ENCODE measurements around the gene BPIFB1.

GRCh38 chr20:33304046-33304445, 21.0 kb downstream of the BPIFB1 start:
- TF ChIP-seq CTCF (IDR thresholded peaks at IDR 0.05; ENCODE audit: extremely low read depth in 1 of 2, insufficient read depth in 1 of 2, low read depth in 1 of 2, low read length in 2 of 2) (no peak), POLR2A (IDR thresholded peaks at IDR 0.05; ENCODE audit: low read depth, low read length) (no peak), JUN (IDR thresholded peaks at IDR 0.05; ENCODE audit: borderline replicate concordance, insufficient read depth, insufficient read length, low read depth) (no peak), EZH2 (IDR thresholded peaks at IDR 0.05; ENCODE audit: borderline replicate concordance, low read depth, low read length, severe bottlenecking) (no peak), POLR2AphosphoS5 (IDR thresholded peaks at IDR 0.05; ENCODE audit: insufficient read depth, low read depth, low read length) (no peak)
- TF ChIP-seq, protein P1, sequence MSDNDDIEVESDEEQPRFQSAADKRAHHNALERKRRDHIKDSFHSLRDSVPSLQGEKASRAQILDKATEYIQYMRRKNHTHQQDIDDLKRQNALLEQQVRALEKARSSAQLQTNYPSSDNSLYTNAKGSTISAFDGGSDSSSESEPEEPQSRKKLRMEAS (IDR thresholded peaks at IDR 0.05; ENCODE audit: insufficient read depth, insufficient read length) = no peak
